ENCODE results near the gene MAD2L2.

The MAD2L2 gene

GRCh38 chr1:11680270-11681070, 478 bp downstream of the MAD2L2 start:
- no peak for DNase-seq

- no peak for DNase-seq
Measured at GRCh38 chr1:11678442-11678841, 2.5 kb downstream of the MAD2L2 start.

- DNase-seq: no peak
Measured at GRCh38 chr1:11676386-11677103, 4.4 kb downstream of the MAD2L2 start.

- no peak for DNase-seq
Measured at GRCh38 chr1:11675325-11675724, 5.6 kb downstream of the MAD2L2 start.

GRCh38 chr1:11674488-11674887, 6.5 kb downstream of the MAD2L2 start:
- DNase-seq: no peak

- DNase-seq: no peak
Measured at GRCh38 chr1:11673089-11673769, 7.7 kb downstream of the MAD2L2 start.

- DNase-seq: no peak
Measured at GRCh38 chr1:11671544-11672286, 9.2 kb downstream of the MAD2L2 start.

GRCh38 chr1:11671205-11671543, 9.8 kb downstream of the MAD2L2 start:
- no peak for DNase-seq

- no peak for DNase-seq
Measured at GRCh38 chr1:11670747-11671146, 10.2 kb downstream of the MAD2L2 start.

GRCh38 chr1:11668516-11668915, 12.4 kb downstream of the MAD2L2 start:
- DNase-seq: no peak

- DNase-seq: peak; percentile 61
Measured at GRCh38 chr1:11664336-11665065, 16.4 kb downstream of the MAD2L2 start.

- DNase-seq: no peak
Measured at GRCh38 chr1:11661103-11661502, 19.8 kb downstream of the MAD2L2 start.

GRCh38 chr1:11659748-11660147, 21.2 kb downstream of the MAD2L2 start:
- DNase-seq: no peak

GRCh38 chr1:11658542-11658941, 22.4 kb downstream of the MAD2L2 start:
- DNase-seq: no peak

- DNase-seq: no peak
Measured at GRCh38 chr1:11657654-11658053, 23.3 kb downstream of the MAD2L2 start.

- no peak for DNase-seq
Measured at GRCh38 chr1:11654939-11655808, 25.8 kb downstream of the MAD2L2 start.

GRCh38 chr1:11654137-11654938, 26.6 kb downstream of the MAD2L2 start, which contains the start of the genes FBXO2 and FBXO44:
Gene FBXO2 (minus strand): TSS chr1:11654429. CDS start chr1:11654340, 89 bp downstream.
Gene FBXO44 (plus strand): TSS chr1:11654877. CDS start chr1:11655836, 959 bp downstream.
- peak; percentile 61 for DNase-seq

GRCh38 chr1:11653861-11654136, 27.1 kb downstream of the MAD2L2 start:
- no peak for DNase-seq

- no peak for DNase-seq
Measured at GRCh38 chr1:11653101-11653860, 27.7 kb downstream of the MAD2L2 start.

Measured in left hindlimb (tissue), 1 donor.